ENCODE measurements around the gene C12orf50. TPM values are rescaled to one million over a fixed set of nuclear protein-coding genes. Genes with fewer than 3 reads are reported as not detected.

Gene C12orf50
- polyA plus RNA-seq, 3 donors: not detected

DNA sequence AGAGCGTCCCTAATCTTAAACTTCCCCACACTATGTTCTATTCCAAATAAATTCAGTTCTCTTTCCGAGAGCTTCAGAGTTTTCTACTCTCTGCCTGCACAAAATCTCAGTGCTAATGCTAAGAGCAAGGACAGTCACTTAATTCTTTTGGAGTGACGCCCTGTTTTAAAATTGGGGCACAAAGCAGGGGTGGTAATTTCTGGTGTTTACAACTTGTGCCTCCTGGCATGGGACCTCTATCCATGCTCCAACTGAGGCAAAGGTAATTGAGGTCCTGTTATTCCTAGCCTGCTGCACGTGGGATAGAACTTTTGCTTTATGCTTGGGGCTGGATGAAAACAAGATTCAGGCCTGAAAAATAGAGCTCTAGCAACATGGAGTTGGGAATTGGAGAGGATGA lies 22.9 kb downstream of the C12orf50 start:
- intact Hi-C loops (cut with micrococcal nuclease): no loop called here
- H3K27me3 Mint-ChIP-seq (ENCODE audit: low read depth in 3 of 3): peaks cover 0 to 3% (median 0%) of the 10 kb centered on the region in 3 donors
- H3K4me2 ChIP-seq (replicated peaks; ENCODE audit: extremely low read depth, low read length, poor library complexity, severe bottlenecking): no peak overlapping the region

DNA sequence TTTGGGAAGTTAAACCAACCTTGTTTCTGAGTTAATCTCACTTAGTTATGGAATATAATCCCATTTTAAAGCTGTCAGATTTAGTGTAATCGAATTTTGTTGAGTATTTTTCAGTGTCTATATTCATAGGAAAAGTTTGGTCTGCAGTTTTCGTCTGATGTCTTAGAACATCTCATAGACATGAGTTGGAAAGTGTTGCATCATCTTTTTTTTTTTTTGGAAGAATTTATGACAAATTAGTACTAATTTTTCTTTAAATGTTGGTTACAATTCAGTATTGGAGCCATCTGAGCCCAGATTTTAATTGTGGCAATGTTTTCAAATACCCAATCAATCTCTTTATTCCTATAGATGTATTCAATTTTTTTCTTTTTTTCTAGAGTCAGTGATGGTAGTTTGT lies 27.9 kb downstream of the C12orf50 start:
- WGBS (ENCODE audit: insufficient coverage): no CpG with 5 or more reads among the region's 2 CpGs
- H3K9me3 Mint-ChIP-seq: peaks cover 0 to 6% (median 2%) of the 10 kb centered on the region in 7 donors
- H3K36me3 ChIP-seq (replicated peaks in 1 of 2; ENCODE audit: control insufficient read depth in 1 of 2, insufficient read depth in 2 of 2, low read length in 2 of 2): no peaks in the 10 kb centered on the region

More for the DNA sequence above, 22.9 kb downstream of the C12orf50 start:
- H3K9ac ChIP-seq (ENCODE audit: insufficient read depth, low read length, poor library complexity, severe bottlenecking): no peak overlapping the region
- Mint-ChIP-seq H3K27ac (no peak overlapping the region), H3K36me3 (no peaks in the 10 kb centered on the region), H3K4me3 (no peak overlapping the region), H3K9me3 (peaks cover 0 to 8% (median 3%) of the 10 kb centered on the region in 7 donors), H3K4me1 (no peaks in the 10 kb centered on the region)
- H3K4me3 ChIP-seq (replicated peaks in 1 of 3; ENCODE audit: low read depth in 2 of 3, low read length in 3 of 3): no peak overlapping the region
- TF ChIP-seq, protein P1, sequence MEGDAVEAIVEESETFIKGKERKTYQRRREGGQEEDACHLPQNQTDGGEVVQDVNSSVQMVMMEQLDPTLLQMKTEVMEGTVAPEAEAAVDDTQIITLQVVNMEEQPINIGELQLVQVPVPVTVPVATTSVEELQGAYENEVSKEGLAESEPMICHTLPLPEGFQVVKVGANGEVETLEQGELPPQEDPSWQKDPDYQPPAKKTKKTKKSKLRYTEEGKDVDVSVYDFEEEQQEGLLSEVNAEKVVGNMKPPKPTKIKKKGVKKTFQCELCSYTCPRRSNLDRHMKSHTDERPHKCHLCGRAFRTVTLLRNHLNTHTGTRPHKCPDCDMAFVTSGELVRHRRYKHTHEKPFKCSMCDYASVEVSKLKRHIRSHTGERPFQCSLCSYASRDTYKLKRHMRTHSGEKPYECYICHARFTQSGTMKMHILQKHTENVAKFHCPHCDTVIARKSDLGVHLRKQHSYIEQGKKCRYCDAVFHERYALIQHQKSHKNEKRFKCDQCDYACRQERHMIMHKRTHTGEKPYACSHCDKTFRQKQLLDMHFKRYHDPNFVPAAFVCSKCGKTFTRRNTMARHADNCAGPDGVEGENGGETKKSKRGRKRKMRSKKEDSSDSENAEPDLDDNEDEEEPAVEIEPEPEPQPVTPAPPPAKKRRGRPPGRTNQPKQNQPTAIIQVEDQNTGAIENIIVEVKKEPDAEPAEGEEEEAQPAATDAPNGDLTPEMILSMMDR (IDR thresholded peaks at IDR 0.05): no peak
- no peaks in the 10 kb centered on the region for H3K36me3 ChIP-seq (replicated peaks in 1 of 2; ENCODE audit: control insufficient read depth in 1 of 2, insufficient read depth in 2 of 2, low read length in 2 of 2)
- no peaks in the 10 kb centered on the region for H3K9me3 ChIP-seq (replicated peaks in 1 of 2; ENCODE audit: control insufficient read depth in 1 of 2, insufficient read depth in 1 of 2, low read length in 2 of 2)
- no peaks in the 10 kb centered on the region for H3K27me3 ChIP-seq (ENCODE audit: control insufficient read depth in 2 of 2, insufficient read depth in 2 of 2, low read length in 2 of 2)
- 95% methylated on average over 2 of the region's 4 CpGs for WGBS (ENCODE audit: insufficient coverage)
- H3K4me1 ChIP-seq (ENCODE audit: control insufficient read depth in 1 of 2, insufficient read depth in 2 of 2, low read length in 2 of 2): no peaks in the 10 kb centered on the region
- H2AFZ ChIP-seq (ENCODE audit: insufficient read depth, low read depth, low read length, poor library complexity, severe bottlenecking): no peak overlapping the region
- no peak overlapping the region for H3K27ac ChIP-seq (ENCODE audit: low read depth in 1 of 2, low read length in 2 of 2)
- H3K79me2 ChIP-seq (ENCODE audit: insufficient read depth, low read length): no peaks in the 10 kb centered on the region
- H4K20me1 ChIP-seq (ENCODE audit: insufficient read depth, low read length): no peaks in the 10 kb centered on the region
- no peak for DNase-seq

More for the DNA sequence above, 27.9 kb downstream of the C12orf50 start:
- H3K9me3 ChIP-seq (replicated peaks in 1 of 2; ENCODE audit: control insufficient read depth in 1 of 2, insufficient read depth in 1 of 2, low read length in 2 of 2): no peaks in the 10 kb centered on the region
- Mint-ChIP-seq H3K4me1 (no peaks in the 10 kb centered on the region), H3K36me3 (no peaks in the 10 kb centered on the region), H3K4me3 (no peak overlapping the region), H3K27me3 (ENCODE audit: low read depth in 3 of 3) (peaks cover 0 to 2% (median 2%) of the 10 kb centered on the region in 3 donors), H3K27ac (no peak overlapping the region)
- no peaks in the 10 kb centered on the region for H4K20me1 ChIP-seq (ENCODE audit: insufficient read depth, low read length)
- H3K4me2 ChIP-seq (replicated peaks; ENCODE audit: extremely low read depth, low read length, poor library complexity, severe bottlenecking): no peak overlapping the region
- no peak overlapping the region for H3K4me3 ChIP-seq (replicated peaks in 1 of 3; ENCODE audit: low read depth in 2 of 3, low read length in 3 of 3)
- DNase-seq: no peak
- H3K9ac ChIP-seq (ENCODE audit: insufficient read depth, low read length, poor library complexity, severe bottlenecking): no peak overlapping the region
- H2AFZ ChIP-seq (ENCODE audit: insufficient read depth, low read depth, low read length, poor library complexity, severe bottlenecking): no peak overlapping the region
- no peaks in the 10 kb centered on the region for H3K79me2 ChIP-seq (ENCODE audit: insufficient read depth, low read length)
- H3K27me3 ChIP-seq (ENCODE audit: control insufficient read depth in 2 of 2, insufficient read depth in 2 of 2, low read length in 2 of 2): no peaks in the 10 kb centered on the region
- intact Hi-C loops (cut with micrococcal nuclease): no loop called here
- H3K27ac ChIP-seq (ENCODE audit: low read depth in 1 of 2, low read length in 2 of 2): no peak overlapping the region
- H3K4me1 ChIP-seq (ENCODE audit: control insufficient read depth in 1 of 2, insufficient read depth in 2 of 2, low read length in 2 of 2): no peaks in the 10 kb centered on the region
- TF ChIP-seq, protein P1 (IDR thresholded peaks at IDR 0.05): no peak
